CD4-positive, alpha-beta T cell treated with Interleukin-2 at 100 ng/mL for 4 hours (primary cell): ENCODE data around the gene NRTN.
A peak's percentile ranks its signal among the peaks of the same experiment; 100 is the strongest.

ENCODE experiments used
- DNase-seq: peaks from one replicate; pipeline ENCODE4 v3.0.0-alpha.2; 2020; ENCODE audit warnings: low spot score

Gene NRTN

GRCh38 chr19:5790559-5791520, 14.0 kb upstream of the NRTN start, which contains the start of gene DUS3L:
TSS of gene DUS3L (minus strand) at chr19:5791163. CDS start at chr19:5791141, 22 bp downstream.
- peak; percentile 96 for DNase-seq

GRCh38 chr19:5792224-5792623, 12.6 kb upstream of the NRTN start:
- no peak for DNase-seq

GRCh38 chr19:5793188-5793587, 11.7 kb upstream of the NRTN start:
- no peak for DNase-seq

GRCh38 chr19:5795382-5795919, 9.4 kb upstream of the NRTN start:
- no peak for DNase-seq

GRCh38 chr19:5798244-5798643, 6.6 kb upstream of the NRTN start:
- no peak for DNase-seq

GRCh38 chr19:5799247-5800241, 5.3 kb upstream of the NRTN start:
- DNase-seq = no peak

GRCh38 chr19:5800361-5801270, 4.3 kb upstream of the NRTN start:
- DNase-seq = no peak

- DNase-seq = no peak
Measured at GRCh38 chr19:5801796-5802619, 2.9 kb upstream of the NRTN start.

- no peak for DNase-seq
Measured at GRCh38 chr19:5803441-5803751, 1.5 kb upstream of the NRTN start.

GRCh38 chr19:5803752-5804515, 933 bp upstream of the NRTN start:
- DNase-seq = peak; percentile 90

GRCh38 chr19:5805462-5806132, 730 bp downstream of the NRTN start:
- DNase-seq = peak; percentile 47

- DNase-seq = no peak
Measured at GRCh38 chr19:5806133-5806489, 1.2 kb downstream of the NRTN start.

- DNase-seq = no peak
Measured at GRCh38 chr19:5806905-5807304, 2.0 kb downstream of the NRTN start.

GRCh38 chr19:5808120-5808816, 3.4 kb downstream of the NRTN start:
- no peak for DNase-seq

- DNase-seq = no peak
Measured at GRCh38 chr19:5809053-5809452, 4.2 kb downstream of the NRTN start.

GRCh38 chr19:5809469-5809868, 4.6 kb downstream of the NRTN start:
- DNase-seq = no peak

- no peak for DNase-seq
Measured at GRCh38 chr19:5811117-5811516, 6.2 kb downstream of the NRTN start.

GRCh38 chr19:5814123-5814851, 9.4 kb downstream of the NRTN start:
- DNase-seq = no peak
